Skeletal muscle satellite cell (primary cell): ENCODE measurements around the gene DDX18.

Source experiments
- H3K27me3 ChIP-seq: 2 replicates; pipeline ENCODE4 v1.7.0; 2013; ENCODE audit warnings: low read length; ENCODE audit not compliant: control insufficient read depth, insufficient read depth
- H3K36me3 ChIP-seq: 2 replicates; pipeline ENCODE4 v1.7.0; 2013; ENCODE audit warnings: mild to moderate bottlenecking, control low read depth, low read length; ENCODE audit not compliant: insufficient read depth
- H3K4me1 ChIP-seq: 2 replicates; pipeline ENCODE4 v1.7.0; 2013; ENCODE audit warnings: low read length; ENCODE audit not compliant: control insufficient read depth, insufficient read depth
- H3K4me2 ChIP-seq: 2 replicates; pipeline ENCODE4 v1.7.0; 2013; ENCODE audit warnings: mild to moderate bottlenecking, low read length
- H3K4me3 ChIP-seq: 2 replicates; pipeline ENCODE4 v1.7.0; 2013; ENCODE audit warnings: low read length
- H3K9ac ChIP-seq: 2 replicates; pipeline ENCODE4 v1.7.0; 2013; ENCODE audit warnings: mild to moderate bottlenecking, low read depth, low read length, moderate library complexity
- H3K9me3 ChIP-seq: replicated peaks from 2 replicates; pipeline ENCODE4 v1.7.0; 2013; ENCODE audit warnings: mild to moderate bottlenecking, control low read depth, low read length

The DDX18 gene

DNA sequence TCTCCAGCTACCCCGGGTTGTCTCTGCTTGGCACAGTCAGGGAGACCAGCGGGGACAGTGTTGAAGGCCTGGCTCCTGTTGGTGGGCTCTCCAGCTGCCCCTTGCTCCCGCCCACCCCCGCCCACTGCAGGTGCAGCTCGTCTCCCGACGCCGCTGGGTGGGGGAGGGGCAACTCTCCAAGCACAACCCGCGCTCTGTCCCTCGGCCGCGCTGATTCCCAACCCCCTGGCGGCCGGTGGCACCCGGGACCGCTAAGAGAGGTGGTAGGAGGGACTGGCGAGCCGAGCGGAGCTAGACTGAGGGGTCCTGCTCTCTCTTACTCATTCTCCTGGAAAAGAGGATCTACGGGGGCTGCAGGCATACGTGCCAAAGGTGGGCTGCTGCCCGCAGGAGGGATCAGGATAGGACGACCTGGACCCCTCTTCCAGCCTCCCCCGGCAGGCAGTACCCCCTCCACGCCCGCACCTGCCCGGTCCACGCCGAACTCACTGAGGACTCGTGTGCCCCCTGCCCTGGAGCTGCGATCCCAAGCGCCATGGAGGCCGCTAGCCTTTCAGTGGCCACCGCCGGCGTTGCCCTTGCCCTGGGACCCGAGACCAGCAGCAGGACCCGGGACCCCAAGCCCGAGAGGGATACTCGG, 44.5 kb downstream of the DDX18 start:
- Histone ChIP-seq H3K4me2 (no peak overlapping the region), H3K36me3 (no peaks in the 10 kb centered on the region), H3K4me1 (peaks cover 25% of the 10 kb centered on the region), H3K9me3 (no peaks in the 10 kb centered on the region), H3K27me3 (peaks cover 14% of the 10 kb centered on the region), H3K4me3 (no peak overlapping the region), H3K9ac (no peak overlapping the region)

DNA sequence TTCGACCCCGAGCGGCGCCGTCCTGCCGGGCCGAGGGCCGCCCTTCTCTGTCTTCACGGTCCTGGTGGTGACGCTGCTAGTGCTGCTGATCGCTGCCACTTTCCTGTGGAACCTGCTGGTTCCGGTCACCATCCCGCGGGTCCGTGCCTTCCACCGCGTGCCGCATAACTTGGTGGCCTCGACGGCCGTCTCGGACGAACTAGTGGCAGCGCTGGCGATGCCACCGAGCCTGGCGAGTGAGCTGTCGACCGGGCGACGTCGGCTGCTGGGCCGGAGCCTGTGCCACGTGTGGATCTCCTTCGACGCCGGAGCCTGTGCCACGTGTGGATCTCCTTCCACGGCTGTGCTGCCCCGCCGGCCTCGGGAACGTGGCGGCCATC, 45.0 kb downstream of the DDX18 start:
- peaks cover 14% of the 10 kb centered on the region for H3K27me3 ChIP-seq
- no peaks in the 10 kb centered on the region for H3K36me3 ChIP-seq
- no peak overlapping the region for H3K4me2 ChIP-seq
- no peak overlapping the region for H3K4me3 ChIP-seq
- H3K9ac ChIP-seq: no peak overlapping the region
- H3K9me3 ChIP-seq: no peaks in the 10 kb centered on the region
- peaks cover 25% of the 10 kb centered on the region for H3K4me1 ChIP-seq

GRCh38 chr2:117859924-117860647, 45.6 kb downstream of the DDX18 start:
- H3K9ac ChIP-seq: no peak overlapping the region
- H3K4me1 ChIP-seq: peaks cover 23% of the 10 kb centered on the region
- H3K36me3 ChIP-seq: no peaks in the 10 kb centered on the region
- H3K27me3 ChIP-seq: peaks cover 14% of the 10 kb centered on the region
- peak overlapping the region; percentile 21 for H3K4me2 ChIP-seq
- peak overlapping the region; percentile 43 for H3K4me3 ChIP-seq
- H3K9me3 ChIP-seq: no peaks in the 10 kb centered on the region

DNA sequence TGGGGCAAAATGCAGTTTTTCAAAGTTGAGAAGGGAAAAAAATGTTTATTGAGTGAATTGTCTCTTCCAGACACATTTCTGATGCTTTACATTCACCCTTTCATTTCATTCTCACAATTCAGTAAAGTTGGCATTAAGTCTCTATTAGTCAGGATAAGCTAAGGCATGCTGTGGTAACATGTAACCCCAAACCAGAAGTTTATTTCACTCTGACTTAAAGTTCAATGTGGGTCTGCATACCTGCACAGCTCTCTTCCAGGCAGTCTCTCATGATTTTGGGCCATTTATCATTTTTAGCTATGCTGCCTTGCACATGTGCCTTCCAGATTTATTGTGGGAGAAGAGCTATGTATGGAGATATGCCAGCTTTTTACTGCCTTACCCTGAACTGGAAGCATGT, 48.0 kb downstream of the DDX18 start:
- Histone ChIP-seq H3K9me3 (no peaks in the 10 kb centered on the region), H3K9ac (no peak overlapping the region), H3K4me2 (no peak overlapping the region), H3K27me3 (peaks cover 14% of the 10 kb centered on the region), H3K36me3 (no peaks in the 10 kb centered on the region), H3K4me3 (no peak overlapping the region), H3K4me1 (peaks cover 4% of the 10 kb centered on the region)

DNA sequence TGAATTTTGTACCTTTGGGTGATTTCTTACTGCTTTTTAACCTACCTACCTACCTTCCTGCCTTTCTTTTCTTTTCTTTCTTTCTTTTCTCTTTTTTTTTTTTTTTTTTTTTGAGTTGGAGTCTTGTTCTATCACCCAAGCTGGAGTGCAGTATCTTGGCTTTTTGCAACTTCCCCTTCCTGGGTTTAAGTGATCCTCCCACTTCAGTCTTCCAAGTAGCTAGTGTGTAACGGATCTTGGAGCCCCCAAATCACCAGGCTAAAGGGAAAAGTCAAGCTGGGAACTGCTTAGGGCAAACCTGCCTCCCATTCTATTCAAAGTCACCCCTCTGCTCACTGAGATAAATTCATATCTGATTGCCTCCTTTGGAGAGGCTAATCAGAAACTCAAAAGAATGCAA, 61.3 kb downstream of the DDX18 start:
- Histone ChIP-seq H3K9ac (no peak overlapping the region), H3K9me3 (no peaks in the 10 kb centered on the region), H3K4me2 (no peak overlapping the region), H3K4me3 (no peak overlapping the region), H3K27me3 (peaks cover 26% of the 10 kb centered on the region), H3K4me1 (no peaks in the 10 kb centered on the region), H3K36me3 (no peaks in the 10 kb centered on the region)

- H3K4me1 ChIP-seq: no peaks in the 10 kb centered on the region
- no peaks in the 10 kb centered on the region for H3K9me3 ChIP-seq
- peaks cover 29% of the 10 kb centered on the region for H3K27me3 ChIP-seq
- no peak overlapping the region for H3K4me2 ChIP-seq
- no peaks in the 10 kb centered on the region for H3K36me3 ChIP-seq
- H3K9ac ChIP-seq: no peak overlapping the region
- no peak overlapping the region for H3K4me3 ChIP-seq
These were observed 64.5 kb downstream of the DDX18 start for GRCh38 chr2:117879003-117879402.
